ENCODE data around the gene SSR1. TPM values are rescaled to one million over a fixed set of nuclear protein-coding genes. Genes with fewer than 3 reads are reported as not detected.
"Not testable (repeated sequence)": the region's sequence is repeated elsewhere in the genome, so short reads cannot be mapped to it uniquely, and the experiment has no call there.

The SSR1 gene
- total RNA-seq, 3 donors from 2014 or later, result 133 to 146 (median 135) TPM

- Mint-ChIP-seq H3K4me3 (no peak overlapping the region), H3K4me1 (ENCODE audit: low read depth) (no peaks in the 10 kb centered on the region), H3K36me3 (ENCODE audit: insufficient read depth) (no peaks in the 10 kb centered on the region), H3K9me3 (no peaks in the 10 kb centered on the region), H3K27me3 (ENCODE audit: low read depth) (peaks cover 6% of the 10 kb centered on the region)
- no peak for DNase-seq
- no peak for ATAC-seq
Measured at GRCh38 chr6:7331452-7331851, 18.5 kb upstream of the SSR1 start.

DNA sequence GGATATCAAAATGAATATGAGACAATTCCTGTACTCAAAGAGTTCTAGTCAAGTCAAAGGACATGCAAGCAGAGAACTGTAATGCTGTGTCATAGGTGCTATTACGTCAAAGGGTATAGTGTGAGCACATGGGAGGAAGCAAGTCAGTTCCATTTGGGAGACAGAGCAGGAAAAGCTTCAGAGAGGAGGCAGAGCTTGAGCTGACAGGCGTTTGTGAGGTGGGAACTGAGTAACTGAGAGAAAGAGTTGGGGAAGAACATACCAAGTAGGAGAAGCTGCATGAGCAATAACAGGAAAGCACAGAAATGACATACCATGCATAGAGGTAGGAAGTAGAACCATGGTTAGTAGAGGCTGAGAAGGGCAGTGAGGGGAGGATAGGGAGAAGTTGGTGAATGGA, 15.2 kb upstream of the SSR1 start:
- Mint-ChIP-seq H3K9me3 (peaks cover 5% of the 10 kb centered on the region), H3K36me3 (ENCODE audit: insufficient read depth) (no peaks in the 10 kb centered on the region), H3K4me1 (ENCODE audit: low read depth) (no peaks in the 10 kb centered on the region), H3K27me3 (ENCODE audit: low read depth) (peaks cover 15% of the 10 kb centered on the region), H3K4me3 (no peak overlapping the region)
- ATAC-seq (no peak), DNase-seq (no peak)

- no peaks in the 10 kb centered on the region for H3K4me1 Mint-ChIP-seq (ENCODE audit: low read depth)
- H3K9me3 Mint-ChIP-seq, result peaks cover 5% of the 10 kb centered on the region
- no peak overlapping the region for H3K4me3 Mint-ChIP-seq
- no peak for ATAC-seq
- no peaks in the 10 kb centered on the region for H3K36me3 Mint-ChIP-seq (ENCODE audit: insufficient read depth)
- DNase-seq, result no peak
- H3K27me3 Mint-ChIP-seq (ENCODE audit: low read depth), result peaks cover 16% of the 10 kb centered on the region
Measured at GRCh38 chr6:7325750-7326149, 12.8 kb upstream of the SSR1 start.

DNA sequence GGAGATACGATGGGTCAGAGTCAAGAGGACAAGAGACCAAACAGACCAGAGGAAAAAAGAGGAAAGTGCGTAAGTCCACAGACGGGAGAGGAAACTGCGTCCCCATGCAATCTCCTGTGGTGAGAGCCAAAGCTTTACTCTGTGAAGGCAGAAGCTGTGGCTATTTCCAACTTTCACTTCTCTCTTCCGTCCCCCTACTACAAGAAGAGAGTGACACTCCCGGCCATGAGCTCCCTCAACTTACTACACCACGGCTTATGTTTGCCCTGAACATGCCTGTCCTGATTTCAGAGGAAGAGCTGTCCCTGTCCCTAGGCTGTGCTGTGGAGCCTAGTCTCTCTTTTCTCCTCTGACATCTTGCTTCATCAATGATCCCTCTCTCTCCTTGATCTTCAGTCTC, 11.5 kb upstream of the SSR1 start:
- Mint-ChIP-seq H3K9me3 (peaks cover 5% of the 10 kb centered on the region), H3K36me3 (ENCODE audit: insufficient read depth) (no peaks in the 10 kb centered on the region), H3K4me3 (no peak overlapping the region), H3K27me3 (ENCODE audit: low read depth) (peaks cover 20% of the 10 kb centered on the region), H3K4me1 (ENCODE audit: low read depth) (no peaks in the 10 kb centered on the region)
- DNase-seq (no peak), ATAC-seq (no peak)

- no peak for ATAC-seq
- Mint-ChIP-seq H3K27me3 (ENCODE audit: low read depth) (peaks cover 20% of the 10 kb centered on the region), H3K9me3 (peaks cover 5% of the 10 kb centered on the region)
Measured at GRCh38 chr6:7323074-7323473, 10.1 kb upstream of the SSR1 start.

GRCh38 chr6:7321866-7322265, 8.9 kb upstream of the SSR1 start:
- not testable (repeated sequence) for H3K9me3 Mint-ChIP-seq; ATAC-seq; H3K36me3 Mint-ChIP-seq (ENCODE audit: insufficient read depth); H3K4me3 Mint-ChIP-seq; H3K4me1 Mint-ChIP-seq (ENCODE audit: low read depth); DNase-seq
- peaks cover 15% of the 10 kb centered on the region for H3K27me3 Mint-ChIP-seq (ENCODE audit: low read depth)

More at GRCh38 chr6:7323074-7323473, 10.1 kb upstream of the SSR1 start:
- H3K4me1 Mint-ChIP-seq (ENCODE audit: low read depth), result no peaks in the 10 kb centered on the region
- DNase-seq, result no peak
- no peaks in the 10 kb centered on the region for H3K36me3 Mint-ChIP-seq (ENCODE audit: insufficient read depth)
- H3K4me3 Mint-ChIP-seq, result no peak overlapping the region

- not testable (repeated sequence) for H3K4me3 Mint-ChIP-seq; H3K36me3 Mint-ChIP-seq (ENCODE audit: insufficient read depth); DNase-seq; H3K9me3 Mint-ChIP-seq; H3K4me1 Mint-ChIP-seq (ENCODE audit: low read depth); ATAC-seq; H3K27me3 Mint-ChIP-seq (ENCODE audit: low read depth)
Measured at GRCh38 chr6:7319406-7319805, 6.4 kb upstream of the SSR1 start.

DNA sequence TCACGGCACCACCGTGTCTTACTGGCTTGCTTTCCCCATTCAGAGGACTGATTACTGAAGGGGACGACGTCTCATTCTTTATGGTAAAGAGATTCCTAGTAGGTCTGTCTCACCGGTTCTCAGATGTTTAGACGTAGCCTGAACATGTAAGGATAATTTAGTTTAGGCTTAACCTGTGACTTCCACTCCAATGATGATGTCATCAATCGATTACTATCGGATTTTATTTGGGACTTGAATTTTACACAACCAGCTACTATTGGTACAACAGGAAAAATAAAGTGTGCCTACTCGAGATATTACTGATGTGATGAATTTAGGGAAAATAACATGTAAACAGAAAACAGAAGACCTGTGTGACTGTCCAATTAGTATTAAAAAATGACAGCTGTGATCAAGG, 4.5 kb upstream of the SSR1 start:
- no peak overlapping the region for H3K4me3 Mint-ChIP-seq
- H3K27me3 Mint-ChIP-seq (ENCODE audit: low read depth), result peaks cover 5% of the 10 kb centered on the region
- no peaks in the 10 kb centered on the region for H3K9me3 Mint-ChIP-seq
- DNase-seq, result no peak
- ATAC-seq, result no peak
- no peaks in the 10 kb centered on the region for H3K36me3 Mint-ChIP-seq (ENCODE audit: insufficient read depth)
- peaks cover 9% of the 10 kb centered on the region for H3K4me1 Mint-ChIP-seq (ENCODE audit: low read depth)

GRCh38 chr6:7316658-7317533, 3.9 kb upstream of the SSR1 start:
- Mint-ChIP-seq H3K4me1 (ENCODE audit: low read depth) (peaks cover 12% of the 10 kb centered on the region), H3K4me3 (no peak overlapping the region), H3K27me3 (ENCODE audit: low read depth) (peaks cover 5% of the 10 kb centered on the region), H3K9me3 (no peaks in the 10 kb centered on the region), H3K36me3 (ENCODE audit: insufficient read depth) (no peaks in the 10 kb centered on the region)
- DNase-seq (no peak), ATAC-seq (no peak)

DNA sequence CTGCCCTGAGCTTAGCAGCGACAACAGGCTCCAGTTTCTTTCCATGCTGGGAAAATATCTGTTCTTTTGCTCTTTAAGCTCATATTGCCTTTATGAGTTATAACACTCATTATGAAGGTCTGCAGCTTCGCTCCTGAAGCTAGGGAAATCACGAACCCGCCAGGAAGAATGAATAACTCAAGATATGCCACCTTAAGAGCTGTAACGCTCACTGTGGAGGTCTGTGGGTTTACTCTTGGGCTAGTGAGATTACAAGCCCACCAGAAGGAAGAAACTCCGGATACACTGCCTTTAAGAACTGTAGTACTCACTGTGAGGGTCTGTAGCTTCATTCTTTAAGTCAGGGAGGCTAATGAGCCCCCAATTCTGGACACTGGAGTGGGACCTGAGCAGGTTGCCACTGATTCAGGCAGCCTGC, 3.0 kb upstream of the SSR1 start:
- Mint-ChIP-seq H3K36me3 (ENCODE audit: insufficient read depth) (peaks cover 1% of the 10 kb centered on the region), H3K27me3 (ENCODE audit: low read depth) (peaks cover 5% of the 10 kb centered on the region), H3K4me3 (no peak overlapping the region), H3K4me1 (ENCODE audit: low read depth) (peaks cover 19% of the 10 kb centered on the region), H3K9me3 (no peaks in the 10 kb centered on the region)
- ATAC-seq, result no peak
- DNase-seq, result no peak

GRCh38 chr6:7315087-7315947, 2.3 kb upstream of the SSR1 start:
- H3K4me1 Mint-ChIP-seq (ENCODE audit: low read depth), result peaks cover 23% of the 10 kb centered on the region
- not testable (repeated sequence) for ATAC-seq; H3K27me3 Mint-ChIP-seq (ENCODE audit: low read depth); H3K4me3 Mint-ChIP-seq; H3K36me3 Mint-ChIP-seq (ENCODE audit: insufficient read depth); DNase-seq; H3K9me3 Mint-ChIP-seq

DNA sequence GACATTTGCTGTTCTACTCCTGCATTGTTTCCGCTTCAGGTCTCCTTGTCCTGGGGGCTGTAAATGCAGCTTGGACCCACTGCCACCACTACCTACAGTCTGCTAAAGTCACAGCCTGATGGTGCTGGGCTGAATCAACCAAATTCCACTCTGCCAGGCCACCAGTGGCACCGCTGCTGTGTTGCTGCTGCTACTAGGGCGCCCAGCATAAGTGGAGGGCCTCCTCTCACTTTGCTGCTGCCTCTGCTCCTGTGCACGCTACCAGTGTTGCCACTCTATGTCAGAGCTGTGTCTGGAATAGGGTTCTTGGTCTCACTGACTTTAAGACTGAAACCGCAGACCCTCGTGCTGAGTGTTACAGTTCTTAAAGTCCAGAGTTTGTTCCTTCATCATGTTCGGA, 1.4 kb upstream of the SSR1 start:
- Mint-ChIP-seq H3K36me3 (ENCODE audit: insufficient read depth) (peaks cover 12% of the 10 kb centered on the region), H3K4me3 (no peak overlapping the region), H3K4me1 (ENCODE audit: low read depth) (peaks cover 30% of the 10 kb centered on the region), H3K27me3 (ENCODE audit: low read depth) (no peaks in the 10 kb centered on the region), H3K9me3 (no peaks in the 10 kb centered on the region)
- no peak for ATAC-seq
- no peak for DNase-seq

- Mint-ChIP-seq H3K4me3 (peak overlapping the region; percentile 99), H3K4me1 (ENCODE audit: low read depth) (peaks cover 38% of the 10 kb centered on the region), H3K9me3 (no peaks in the 10 kb centered on the region), H3K36me3 (ENCODE audit: insufficient read depth) (peaks cover 20% of the 10 kb centered on the region), H3K27me3 (ENCODE audit: low read depth) (no peaks in the 10 kb centered on the region)
- ATAC-seq (no peak), DNase-seq (no peak)
Measured at GRCh38 chr6:7313505-7314165, 636 bp upstream of the SSR1 start.

- H3K4me1 Mint-ChIP-seq (ENCODE audit: low read depth), result peaks cover 49% of the 10 kb centered on the region
- no peaks in the 10 kb centered on the region for H3K9me3 Mint-ChIP-seq
- no peaks in the 10 kb centered on the region for H3K27me3 Mint-ChIP-seq (ENCODE audit: low read depth)
- DNase-seq, result no peak
- peaks cover 28% of the 10 kb centered on the region for H3K36me3 Mint-ChIP-seq (ENCODE audit: insufficient read depth)
- H3K4me3 Mint-ChIP-seq, result peak overlapping the region; percentile 99
- no peak for ATAC-seq
Measured at GRCh38 chr6:7311917-7312615, 933 bp downstream of the SSR1 start.
